MG63 (cell line): ENCODE data around the gene TMEM91. TPM values are rescaled to one million over a fixed set of nuclear protein-coding genes. Genes with fewer than 3 reads are reported as not detected.

ENCODE experiments used
- DNase-seq: peaks from one replicate; pipeline ENCODE4 v3.0.0-alpha.2; 2020
- H3K27me3 ChIP-seq: fragments of 250-450 bp; sonication (Bioruptor Pico); 2 replicates; pipeline ENCODE4 v1.5.1; 2020; ENCODE audit warnings: mild to moderate bottlenecking, moderate library complexity
- H3K36me3 ChIP-seq: fragments of 250-450 bp; sonication (Bioruptor Pico); 2 replicates; pipeline ENCODE4 v1.5.1; 2020; ENCODE audit warnings: mild to moderate bottlenecking, moderate library complexity
- H3K4me3 ChIP-seq: fragments of 250-450 bp; sonication (Bioruptor Pico); 2 replicates; pipeline ENCODE4 v1.5.1; 2020; ENCODE audit warnings: mild to moderate bottlenecking, moderate library complexity
- H3K9me3 ChIP-seq: fragments of 250-450 bp; sonication (Bioruptor Pico); 2 replicates; pipeline ENCODE4 v1.5.1; 2020; ENCODE audit warnings: mild to moderate bottlenecking, moderate library complexity
- total RNA-seq: library from RNA; depleted of rRNA; stranded (reverse); fragments of >200 nt; shearing (Covaris generic); gene quantifications from 2 replicates; pipeline ENCODE4 v1.2.3, GENCODE V29; 2014; ENCODE audit warnings: low replicate concordance

TMEM91 gene
- total RNA-seq, 1 experiment from 2014 or later, result 1.5 TPM

DNA sequence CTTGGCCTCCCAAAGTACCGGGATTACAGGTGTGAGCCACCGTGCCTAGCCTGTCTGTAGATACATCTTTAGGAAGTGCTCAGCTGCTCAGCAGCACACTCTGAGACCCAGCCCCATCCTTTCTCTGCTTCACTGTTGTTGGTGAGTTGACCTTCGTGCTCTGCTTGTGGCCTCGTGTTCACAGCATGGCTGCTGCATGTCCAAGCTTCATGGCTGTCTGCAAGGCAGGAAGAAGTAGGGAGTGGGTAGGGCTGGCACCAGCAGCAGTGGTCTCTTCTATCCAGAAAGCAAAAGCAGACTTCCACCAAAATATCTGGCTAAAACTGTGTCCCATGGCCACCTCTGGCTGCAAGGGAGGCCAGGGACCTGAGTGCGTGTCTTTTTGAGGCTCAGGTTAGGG, 36.6 kb downstream of the TMEM91 start:
- Histone ChIP-seq H3K36me3 (peaks cover 13% of the 10 kb centered on the region), H3K27me3 (no peaks in the 10 kb centered on the region), H3K4me3 (no peak overlapping the region), H3K9me3 (no peaks in the 10 kb centered on the region)
- no peak for DNase-seq

DNA sequence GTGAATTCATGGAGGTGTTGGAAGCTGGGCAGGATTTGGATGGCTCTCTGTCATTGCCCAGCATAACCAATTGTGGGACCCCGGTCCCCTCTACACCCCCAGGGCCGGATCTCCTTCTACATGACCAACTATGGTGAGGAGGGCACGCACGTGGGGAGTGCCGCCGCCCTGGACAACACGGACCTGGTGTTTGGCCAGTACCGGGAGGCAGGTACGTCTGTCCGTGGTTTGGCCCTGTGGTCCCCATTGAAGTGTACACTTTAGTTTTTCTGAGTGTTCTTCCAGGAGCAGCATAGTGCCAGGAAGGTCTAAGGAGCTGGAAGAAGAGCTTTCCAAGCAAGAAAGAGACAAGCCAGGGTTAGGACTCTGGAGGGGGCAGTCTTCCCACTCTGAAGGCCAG, 37.6 kb downstream of the TMEM91 start:
- Histone ChIP-seq H3K27me3 (no peaks in the 10 kb centered on the region), H3K36me3 (peaks cover 16% of the 10 kb centered on the region), H3K4me3 (no peak overlapping the region), H3K9me3 (no peaks in the 10 kb centered on the region)
- no peak for DNase-seq

DNA sequence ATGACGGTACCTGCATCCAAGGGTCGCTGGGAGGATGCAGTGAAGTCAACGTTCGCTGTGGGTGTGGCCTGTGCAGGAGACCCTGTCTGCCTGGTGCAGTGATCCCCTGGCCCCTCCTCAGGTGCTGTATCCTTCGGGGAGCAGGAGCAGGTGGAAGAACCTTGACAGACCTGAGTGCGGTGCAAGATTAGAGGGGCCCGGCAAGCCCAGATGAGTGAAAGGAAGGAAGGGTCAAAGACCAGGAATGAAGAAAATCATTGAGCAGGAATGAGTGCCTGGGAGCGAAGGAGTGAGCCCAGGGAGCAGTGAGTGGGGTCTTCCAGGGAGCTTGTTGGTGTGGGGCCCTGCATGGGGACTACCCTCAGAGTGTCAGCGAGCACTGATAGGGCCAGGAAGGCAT, 38.1 kb downstream of the TMEM91 start:
- H3K9me3 ChIP-seq, result no peaks in the 10 kb centered on the region
- peaks cover 21% of the 10 kb centered on the region for H3K36me3 ChIP-seq
- H3K4me3 ChIP-seq, result no peak overlapping the region
- no peak for DNase-seq
- no peaks in the 10 kb centered on the region for H3K27me3 ChIP-seq

DNA sequence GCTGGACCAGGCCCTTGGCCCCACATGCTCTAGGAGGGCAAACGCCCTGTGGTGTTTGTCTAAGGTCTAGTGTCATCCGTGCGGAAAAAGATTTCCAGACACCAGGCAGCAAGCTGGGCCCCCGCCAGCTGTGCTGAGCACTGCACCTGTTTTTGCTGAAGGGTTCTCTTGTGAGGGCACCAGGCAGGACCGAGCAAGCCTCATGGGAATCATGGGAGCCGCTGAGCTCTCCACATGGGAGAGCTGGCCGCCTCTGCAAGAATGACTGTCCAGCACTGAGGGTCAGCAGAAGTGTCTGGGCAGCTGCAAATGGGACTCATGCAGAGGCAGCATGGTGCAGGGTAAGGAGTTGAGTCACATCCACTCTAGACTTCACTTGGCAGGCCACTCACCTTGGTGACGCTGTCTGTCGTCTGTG, 38.8 kb downstream of the TMEM91 start:
- DNase-seq, result no peak
- Histone ChIP-seq H3K36me3 (peaks cover 24% of the 10 kb centered on the region), H3K27me3 (no peaks in the 10 kb centered on the region), H3K4me3 (no peak overlapping the region), H3K9me3 (no peaks in the 10 kb centered on the region)

DNA sequence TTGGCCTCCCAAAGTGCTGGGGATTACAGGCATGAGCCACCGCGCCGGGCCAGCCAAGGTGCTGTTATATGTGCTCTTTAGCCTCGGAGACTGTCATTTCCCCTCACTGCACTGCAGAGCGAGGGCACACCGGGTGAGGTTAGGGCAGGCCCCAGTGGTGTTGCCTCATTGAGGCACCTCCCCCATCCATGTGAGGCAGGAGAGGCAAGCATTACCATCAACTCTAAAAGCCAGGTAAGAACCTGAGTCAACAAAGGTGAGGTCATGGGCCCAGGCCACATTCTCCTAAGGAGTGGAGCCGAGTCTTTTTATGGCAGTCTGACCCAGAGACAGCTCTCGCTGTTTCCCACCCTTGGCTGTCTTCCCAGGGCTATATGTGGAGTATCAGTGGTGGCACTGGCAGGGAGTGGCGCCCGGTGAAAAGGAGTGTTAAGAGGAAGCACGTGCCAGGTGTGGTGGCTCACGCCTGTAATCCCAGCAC, 39.9 kb downstream of the TMEM91 start:
- Histone ChIP-seq H3K36me3 (peaks cover 19% of the 10 kb centered on the region), H3K4me3 (no peak overlapping the region), H3K9me3 (no peaks in the 10 kb centered on the region), H3K27me3 (no peaks in the 10 kb centered on the region)
- DNase-seq, result no peak

DNA sequence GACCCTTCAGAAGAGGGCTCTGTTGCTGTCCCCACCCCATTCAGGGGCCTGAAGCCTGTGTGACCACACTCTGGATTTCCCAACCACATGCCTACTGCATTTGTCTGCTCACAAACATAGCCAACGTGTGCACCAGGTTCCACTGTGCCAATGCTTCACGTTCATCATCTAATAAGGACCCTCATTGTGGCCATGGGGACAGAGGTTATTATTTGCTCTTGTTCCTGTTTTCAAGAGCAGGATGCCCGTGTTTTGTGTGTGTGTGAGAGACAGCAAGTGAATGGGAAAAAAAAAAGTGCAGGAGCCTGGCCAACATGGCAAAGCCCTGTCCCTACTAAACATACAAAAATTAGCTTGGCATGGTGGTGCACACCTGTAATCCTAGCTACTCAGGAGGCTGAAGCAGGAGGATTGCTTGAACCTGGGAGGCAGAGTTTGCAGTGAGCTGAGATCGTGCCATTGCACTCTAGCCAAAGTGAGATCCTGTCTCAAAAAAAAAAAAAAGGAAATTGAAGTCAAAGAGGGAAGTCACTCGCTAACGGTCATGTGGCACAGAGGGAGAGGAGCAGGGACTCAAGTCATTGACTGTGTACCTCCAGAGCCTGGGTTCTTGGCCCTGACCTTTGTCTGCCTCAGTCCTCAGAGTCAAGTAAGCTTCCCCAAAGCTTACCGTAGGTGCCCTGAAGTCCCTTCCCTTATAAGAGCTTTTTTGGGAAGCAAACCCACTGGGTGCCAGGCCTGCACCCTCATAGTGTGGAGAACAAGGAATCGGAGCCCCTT, 44.0 kb downstream of the TMEM91 start:
- H3K36me3 ChIP-seq, result peaks cover 13% of the 10 kb centered on the region

DNA sequence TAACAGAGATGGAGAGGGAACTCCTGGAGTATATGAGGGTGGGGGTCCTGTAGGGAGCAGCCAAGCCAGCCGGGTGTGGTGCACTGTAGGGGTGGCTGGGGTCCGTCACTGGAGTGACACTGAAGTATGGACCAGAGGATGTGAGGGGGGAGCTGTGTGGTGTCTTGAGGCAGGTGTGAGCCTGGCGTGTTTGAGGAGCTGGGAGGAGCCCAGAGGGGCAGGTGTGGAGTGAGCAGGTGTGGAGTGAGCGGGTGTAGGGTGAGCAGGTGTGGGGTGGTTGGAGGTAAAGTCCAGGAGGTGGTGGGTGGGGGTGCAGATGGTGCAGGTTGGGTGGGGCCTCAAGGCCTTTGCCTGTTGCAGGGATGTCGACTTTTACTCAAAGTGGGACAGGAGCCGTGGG, 45.0 kb downstream of the TMEM91 start:
- Histone ChIP-seq H3K4me3 (no peak overlapping the region), H3K36me3 (peaks cover 13% of the 10 kb centered on the region), H3K9me3 (no peaks in the 10 kb centered on the region)

More for the DNA sequence above, 44.0 kb downstream of the TMEM91 start:
- no peak for DNase-seq
- H3K4me3 ChIP-seq, result no peak overlapping the region
- no peaks in the 10 kb centered on the region for H3K27me3 ChIP-seq
- H3K9me3 ChIP-seq, result no peaks in the 10 kb centered on the region

DNA sequence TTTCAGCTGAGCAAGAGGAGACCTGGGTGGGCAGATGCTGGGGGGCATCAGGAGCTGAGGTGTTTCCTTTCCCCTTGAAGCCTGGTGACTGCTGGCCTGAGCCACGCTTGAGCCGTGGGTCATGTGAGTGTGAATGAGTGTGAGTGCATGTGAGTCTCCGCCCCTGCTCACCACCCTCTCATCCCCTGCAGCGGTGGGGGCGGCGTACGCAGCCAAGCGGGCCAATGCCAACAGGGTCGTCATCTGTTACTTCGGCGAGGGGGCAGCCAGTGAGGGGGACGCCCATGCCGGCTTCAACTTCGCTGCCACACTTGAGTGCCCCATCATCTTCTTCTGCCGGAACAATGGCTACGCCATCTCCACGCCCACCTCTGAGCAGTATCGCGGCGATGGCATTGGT, 45.6 kb downstream of the TMEM91 start:
- DNase-seq, result no peak
- H3K9me3 ChIP-seq, result no peaks in the 10 kb centered on the region
- no peak overlapping the region for H3K4me3 ChIP-seq
- no peaks in the 10 kb centered on the region for H3K27me3 ChIP-seq
- peaks cover 13% of the 10 kb centered on the region for H3K36me3 ChIP-seq

More for the DNA sequence above, 45.0 kb downstream of the TMEM91 start:
- no peaks in the 10 kb centered on the region for H3K27me3 ChIP-seq
- no peak for DNase-seq

DNA sequence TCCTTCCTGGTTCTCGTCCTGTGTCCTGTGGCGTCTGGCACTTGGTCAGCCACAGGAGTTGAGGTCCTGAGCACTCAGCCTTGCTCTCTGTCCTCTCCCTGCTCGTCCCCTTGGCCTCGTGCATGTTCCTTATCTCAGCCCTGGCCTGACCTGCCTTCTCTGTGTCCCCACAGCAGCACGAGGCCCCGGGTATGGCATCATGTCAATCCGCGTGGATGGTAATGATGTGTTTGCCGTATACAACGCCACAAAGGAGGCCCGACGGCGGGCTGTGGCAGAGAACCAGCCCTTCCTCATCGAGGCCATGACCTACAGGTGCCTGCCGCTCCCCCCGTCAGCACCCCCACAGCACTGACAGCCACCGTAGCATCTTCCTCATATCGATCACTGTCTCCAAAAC, 46.1 kb downstream of the TMEM91 start:
- Histone ChIP-seq H3K36me3 (peaks cover 13% of the 10 kb centered on the region), H3K9me3 (no peaks in the 10 kb centered on the region), H3K4me3 (no peak overlapping the region), H3K27me3 (no peaks in the 10 kb centered on the region)
- no peak for DNase-seq

DNA sequence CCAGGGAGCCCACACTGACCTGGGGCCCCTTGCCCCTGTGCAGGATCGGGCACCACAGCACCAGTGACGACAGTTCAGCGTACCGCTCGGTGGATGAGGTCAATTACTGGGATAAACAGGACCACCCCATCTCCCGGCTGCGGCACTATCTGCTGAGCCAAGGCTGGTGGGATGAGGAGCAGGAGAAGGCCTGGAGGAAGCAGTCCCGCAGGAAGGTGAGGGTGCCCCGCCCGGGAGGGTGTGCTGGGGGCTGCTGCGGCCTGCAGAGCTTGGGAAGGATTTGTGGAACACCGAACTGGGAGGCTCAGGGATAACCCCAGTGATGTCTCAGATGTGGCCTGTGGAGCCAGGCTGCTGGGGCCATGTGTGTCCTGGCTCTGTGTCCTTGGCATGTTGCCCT, 46.6 kb downstream of the TMEM91 start:
- DNase-seq, result no peak
- peaks cover 13% of the 10 kb centered on the region for H3K36me3 ChIP-seq
- no peaks in the 10 kb centered on the region for H3K9me3 ChIP-seq
- no peak overlapping the region for H3K4me3 ChIP-seq
- no peaks in the 10 kb centered on the region for H3K27me3 ChIP-seq

DNA sequence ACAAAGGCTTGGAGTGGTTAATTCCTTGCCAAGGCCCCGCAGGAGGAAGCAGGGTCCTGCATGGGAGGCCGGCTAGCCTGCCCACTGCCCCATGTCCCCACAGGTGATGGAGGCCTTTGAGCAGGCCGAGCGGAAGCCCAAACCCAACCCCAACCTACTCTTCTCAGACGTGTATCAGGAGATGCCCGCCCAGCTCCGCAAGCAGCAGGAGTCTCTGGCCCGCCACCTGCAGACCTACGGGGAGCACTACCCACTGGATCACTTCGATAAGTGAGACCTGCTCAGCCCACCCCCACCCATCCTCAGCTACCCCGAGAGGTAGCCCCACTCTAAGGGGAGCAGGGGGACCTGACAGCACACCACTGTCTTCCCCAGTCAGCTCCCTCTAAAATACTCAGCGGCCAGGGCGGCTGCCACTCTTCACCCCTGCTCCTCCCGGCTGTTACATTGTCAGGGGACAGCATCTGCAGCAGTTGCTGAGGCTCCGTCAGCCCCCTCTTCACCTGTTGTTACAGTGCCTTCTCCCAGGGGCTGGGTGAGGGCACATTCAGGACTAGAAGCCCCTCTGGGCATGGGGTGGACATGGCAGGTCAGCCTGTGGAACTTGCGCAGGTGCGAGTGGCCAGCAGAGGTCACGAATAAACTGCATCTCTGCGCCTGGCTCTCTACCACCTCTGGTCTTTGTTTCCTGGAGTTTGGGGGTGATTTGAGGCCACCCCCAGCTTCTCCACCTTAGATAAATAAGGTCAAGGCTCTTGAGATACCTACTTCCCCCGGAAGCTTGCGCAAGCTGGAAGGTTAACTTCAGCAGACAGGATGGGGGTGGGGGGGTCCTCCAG, 48.2 kb downstream of the TMEM91 start:
- DNase-seq, result no peak
- no peaks in the 10 kb centered on the region for H3K9me3 ChIP-seq
- no peak overlapping the region for H3K4me3 ChIP-seq
- no peaks in the 10 kb centered on the region for H3K27me3 ChIP-seq
- H3K36me3 ChIP-seq, result peaks cover 5% of the 10 kb centered on the region

DNA sequence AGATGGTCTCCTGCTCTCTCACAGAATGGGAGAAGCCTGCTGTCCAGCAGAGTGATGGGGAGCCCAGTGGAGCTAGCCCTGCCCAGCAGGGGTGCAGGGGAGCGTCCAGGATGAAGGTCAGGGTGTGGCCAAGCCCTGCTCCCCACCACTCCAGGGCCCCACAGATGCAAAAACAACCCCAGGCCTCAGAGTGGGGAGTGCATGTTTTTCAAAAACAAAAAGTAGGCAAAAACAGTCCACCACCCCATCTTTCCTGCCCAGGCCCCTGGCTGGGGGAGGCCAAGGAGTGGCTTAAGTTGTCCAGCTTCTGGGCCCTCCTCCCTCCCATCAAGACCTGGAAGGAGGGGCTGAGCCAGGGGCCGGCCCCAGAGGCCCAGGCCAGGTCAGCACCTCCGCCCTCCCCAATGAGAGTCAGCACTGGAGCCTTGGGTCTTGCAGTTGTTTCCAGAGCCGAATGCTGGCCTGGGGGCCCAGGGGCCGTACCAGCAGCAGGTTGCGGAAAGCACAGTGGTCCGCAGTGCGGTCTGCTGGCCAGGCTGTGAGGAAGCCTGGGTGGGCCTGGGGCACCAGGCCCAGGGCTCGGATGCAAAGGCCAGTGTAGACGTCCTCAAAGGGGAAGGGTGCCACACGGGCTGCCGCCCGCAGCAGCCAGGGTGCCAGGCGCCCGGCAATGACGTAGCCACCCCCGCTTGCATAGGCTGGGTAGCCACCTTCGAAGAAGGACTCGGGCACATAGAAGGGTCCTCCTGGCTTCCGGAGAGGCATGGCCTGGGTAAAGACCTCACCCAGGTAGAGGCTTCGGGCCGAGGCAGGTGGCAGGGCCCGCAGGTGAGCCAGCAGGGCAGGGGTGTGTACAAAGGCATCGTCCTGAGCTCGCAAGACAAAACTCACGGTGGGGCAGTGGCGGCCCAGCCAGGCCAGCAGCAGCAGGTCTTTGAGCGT, 49.1 kb downstream of the TMEM91 start:
- H3K27me3 ChIP-seq, result no peaks in the 10 kb centered on the region
- H3K9me3 ChIP-seq, result no peaks in the 10 kb centered on the region
- H3K36me3 ChIP-seq, result peaks cover 2% of the 10 kb centered on the region; the same call in 1 of the 2 replicates
- no peak for DNase-seq
- H3K4me3 ChIP-seq, result no peak overlapping the region

DNA sequence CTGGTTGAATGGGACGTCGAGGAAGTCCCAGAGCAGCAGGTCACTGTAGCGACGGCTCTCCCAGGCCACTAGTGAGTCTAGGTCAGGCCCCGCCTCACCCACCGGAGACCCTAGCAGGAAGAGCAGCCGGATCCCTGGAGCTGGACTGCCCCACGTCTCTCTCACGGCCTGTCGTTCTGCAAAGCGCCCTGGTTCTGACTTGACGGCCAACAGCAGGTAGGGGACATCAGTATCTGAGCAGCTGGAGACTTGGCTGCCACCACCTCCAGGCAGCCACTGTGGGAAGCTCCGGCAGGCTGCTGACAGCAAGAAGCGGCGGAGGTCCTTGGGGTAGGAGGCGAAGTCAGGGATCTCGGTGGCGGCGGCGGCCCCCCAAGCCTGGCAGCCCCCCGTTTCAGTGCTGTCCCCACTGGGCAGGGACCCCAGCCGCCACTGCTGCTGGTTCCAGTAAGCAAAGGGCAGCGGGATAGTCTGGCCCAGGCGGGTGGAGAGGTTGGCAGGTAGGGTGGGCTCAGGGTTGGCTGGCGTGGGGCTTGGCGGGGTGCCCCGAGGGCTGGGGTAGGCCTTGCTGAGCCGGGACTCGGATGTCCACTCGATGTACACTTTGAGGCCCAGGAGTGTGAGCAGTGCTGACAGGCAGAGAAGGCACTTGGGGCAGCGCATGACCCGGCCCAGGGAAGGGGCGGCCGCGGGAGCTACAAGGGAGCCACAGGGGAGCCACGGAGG, 49.9 kb downstream of the TMEM91 start:
- no peaks in the 10 kb centered on the region for H3K9me3 ChIP-seq
- H3K4me3 ChIP-seq, result no peak overlapping the region
- no peak for DNase-seq

DNA sequence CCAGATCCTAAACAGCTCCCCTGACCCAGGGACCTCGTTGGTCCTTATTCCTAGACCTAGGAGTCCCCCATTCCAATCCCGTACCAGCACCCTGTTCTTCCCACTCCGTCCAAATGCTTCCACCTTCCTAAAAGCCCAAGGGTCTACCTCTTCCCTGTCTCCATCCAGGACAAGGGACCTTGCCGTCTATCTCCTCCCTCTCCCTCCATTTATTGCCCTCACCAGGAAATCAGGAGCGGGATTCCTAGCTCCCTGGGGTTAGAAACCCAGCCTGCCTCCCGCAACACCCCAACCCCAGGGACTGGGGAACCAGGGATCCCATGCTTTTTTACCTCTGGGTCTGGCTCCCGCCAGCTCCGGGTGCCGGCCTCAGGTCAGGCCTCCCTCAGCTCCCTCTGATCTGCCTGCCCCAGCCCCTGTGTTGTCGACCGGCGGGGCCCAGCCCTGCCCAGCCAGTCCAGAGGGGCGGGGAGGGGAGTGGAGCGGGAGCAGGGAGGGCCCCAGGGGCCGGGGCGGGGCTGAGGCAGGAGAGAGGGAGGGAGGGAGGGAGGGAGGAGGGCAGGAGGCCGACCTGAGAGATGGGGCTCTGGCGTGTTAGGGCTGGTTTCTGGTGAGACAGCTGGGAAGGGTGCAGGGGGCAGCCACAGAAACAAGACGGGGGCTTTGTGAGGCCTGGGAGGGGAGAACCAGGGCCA, 50.8 kb downstream of the TMEM91 start, which contains the start of gene B3GNT8:
B3GNT8 (minus strand) TSS at position 423 of the 695 bp plus-strand sequence. CDS start 596 bp downstream, outside the sequence.
- no peak for DNase-seq
- no peaks in the 10 kb centered on the region for H3K27me3 ChIP-seq
- no peak within 1 kb of the TSS for H3K4me3 ChIP-seq
- H3K9me3 ChIP-seq, result no peaks in the 10 kb centered on the region
- H3K36me3 ChIP-seq, result peaks cover 14% of the 10 kb centered on the region

More for the DNA sequence above, 49.9 kb downstream of the TMEM91 start:
- peaks cover 6% of the 10 kb centered on the region for H3K36me3 ChIP-seq
- H3K27me3 ChIP-seq, result no peaks in the 10 kb centered on the region
